DND-41 (cell line): ENCODE data around the gene ISG20.

Experiments used
- ATAC-seq: fragments of 200-7000 bp; cut with Tn5 transposase; 3 replicates; pipeline ENCODE4 v1.9.1; 2021; ENCODE audit warnings: low read depth; ENCODE audit not compliant: insufficient read depth
- DNase-seq: peaks from one replicate; pipeline ENCODE4 v3.0.0-alpha.2; 2020
- H2AFZ ChIP-seq: 2 replicates; pipeline ENCODE4 v1.6.0; 2012; ENCODE audit warnings: low read depth, low read length
- H3K27ac ChIP-seq: 2 replicates; pipeline ENCODE4 v1.5.1; 2012; ENCODE audit warnings: low read length, inconsistent platforms
- H3K27me3 ChIP-seq: fragments of 200-600 bp; sonication (generic); 2 replicates; pipeline ENCODE4 v1.6.0; 2012; ENCODE audit warnings: low read length, mild to moderate bottlenecking, inconsistent platforms; ENCODE audit not compliant: insufficient read depth, poor library complexity
- H3K36me3 ChIP-seq: 2 replicates; pipeline ENCODE4 v1.5.1; 2012; ENCODE audit warnings: low read length, inconsistent platforms; ENCODE audit not compliant: insufficient read depth
- H3K4me1 ChIP-seq: 2 replicates; pipeline ENCODE4 v1.5.1; 2012; ENCODE audit warnings: mild to moderate bottlenecking, low read length; ENCODE audit not compliant: insufficient read depth
- H3K4me2 ChIP-seq: 2 replicates; pipeline ENCODE4 v1.6.0; 2012; ENCODE audit warnings: mild to moderate bottlenecking, moderate library complexity, low read length, inconsistent platforms; ENCODE audit not compliant: insufficient read depth
- H3K4me3 ChIP-seq, 2 experiments: fragments of 200-600 bp in 1 of 2; shearing (Covaris generic) in 1 of 2; 2 replicates each; pipeline ENCODE4 v1.5.1; 2012 to 2016; ENCODE audit warnings: inconsistent platforms in 2 of 2, low read length in 2 of 2, mild to moderate bottlenecking in 2 of 2, low read depth in 1 of 2, moderate library complexity in 1 of 2
- H3K79me2 ChIP-seq: 2 replicates; pipeline ENCODE4 v1.6.0; 2012; ENCODE audit warnings: low read length, inconsistent platforms; ENCODE audit not compliant: insufficient read depth
- H3K9ac ChIP-seq: 2 replicates; pipeline ENCODE4 v1.6.0; 2012; ENCODE audit warnings: low read depth, mild to moderate bottlenecking, inconsistent platforms, low read length, moderate library complexity
- H3K9me3 ChIP-seq: 2 replicates; pipeline ENCODE4 v1.5.1; 2012; ENCODE audit warnings: low read length, moderate library complexity, mild to moderate bottlenecking, inconsistent platforms; ENCODE audit not compliant: insufficient read depth, severe bottlenecking
- H4K20me1 ChIP-seq: 2 replicates; pipeline ENCODE4 v1.6.0; 2012; ENCODE audit warnings: low read length; ENCODE audit not compliant: insufficient read depth
- EZH2 ChIP-seq: IDR thresholded peaks from 3 replicates; pipeline ENCODE4 v1.6.1; 2012; ENCODE audit warnings: borderline replicate concordance, low read depth, mild to moderate bottlenecking, moderate library complexity, low read length, inconsistent platforms; ENCODE audit not compliant: severe bottlenecking
- TF ChIP-seq, protein P1 (sequence below): IDR thresholded peaks from 2 replicates; pipeline ENCODE4 v1.5.1; 2012; ENCODE audit warnings: borderline replicate concordance, low read length, moderate library complexity, mild to moderate bottlenecking; ENCODE audit not compliant: poor library complexity, severe bottlenecking; ENCODE audit errors: extremely low read depth

The ISG20 gene

GRCh38 chr15:88651136-88651732, 12.4 kb downstream of the ISG20 start:
- Histone ChIP-seq H3K36me3 (no peaks in the 10 kb centered on the region), H3K4me2 (no peak overlapping the region), H3K4me3 (no peak overlapping the region), H4K20me1 (no peaks in the 10 kb centered on the region), H2AFZ (no peak overlapping the region), H3K27ac (no peak overlapping the region), H3K4me1 (no peaks in the 10 kb centered on the region), H3K79me2 (no peaks in the 10 kb centered on the region), H3K27me3 (no peaks in the 10 kb centered on the region), H3K9ac (no peak overlapping the region), H3K9me3 (no peaks in the 10 kb centered on the region)
- ATAC-seq (no peak), DNase-seq (no peak)
- TF ChIP-seq EZH2, result no peak
- TF ChIP-seq, protein P1, sequence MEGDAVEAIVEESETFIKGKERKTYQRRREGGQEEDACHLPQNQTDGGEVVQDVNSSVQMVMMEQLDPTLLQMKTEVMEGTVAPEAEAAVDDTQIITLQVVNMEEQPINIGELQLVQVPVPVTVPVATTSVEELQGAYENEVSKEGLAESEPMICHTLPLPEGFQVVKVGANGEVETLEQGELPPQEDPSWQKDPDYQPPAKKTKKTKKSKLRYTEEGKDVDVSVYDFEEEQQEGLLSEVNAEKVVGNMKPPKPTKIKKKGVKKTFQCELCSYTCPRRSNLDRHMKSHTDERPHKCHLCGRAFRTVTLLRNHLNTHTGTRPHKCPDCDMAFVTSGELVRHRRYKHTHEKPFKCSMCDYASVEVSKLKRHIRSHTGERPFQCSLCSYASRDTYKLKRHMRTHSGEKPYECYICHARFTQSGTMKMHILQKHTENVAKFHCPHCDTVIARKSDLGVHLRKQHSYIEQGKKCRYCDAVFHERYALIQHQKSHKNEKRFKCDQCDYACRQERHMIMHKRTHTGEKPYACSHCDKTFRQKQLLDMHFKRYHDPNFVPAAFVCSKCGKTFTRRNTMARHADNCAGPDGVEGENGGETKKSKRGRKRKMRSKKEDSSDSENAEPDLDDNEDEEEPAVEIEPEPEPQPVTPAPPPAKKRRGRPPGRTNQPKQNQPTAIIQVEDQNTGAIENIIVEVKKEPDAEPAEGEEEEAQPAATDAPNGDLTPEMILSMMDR, result no peak

DNA sequence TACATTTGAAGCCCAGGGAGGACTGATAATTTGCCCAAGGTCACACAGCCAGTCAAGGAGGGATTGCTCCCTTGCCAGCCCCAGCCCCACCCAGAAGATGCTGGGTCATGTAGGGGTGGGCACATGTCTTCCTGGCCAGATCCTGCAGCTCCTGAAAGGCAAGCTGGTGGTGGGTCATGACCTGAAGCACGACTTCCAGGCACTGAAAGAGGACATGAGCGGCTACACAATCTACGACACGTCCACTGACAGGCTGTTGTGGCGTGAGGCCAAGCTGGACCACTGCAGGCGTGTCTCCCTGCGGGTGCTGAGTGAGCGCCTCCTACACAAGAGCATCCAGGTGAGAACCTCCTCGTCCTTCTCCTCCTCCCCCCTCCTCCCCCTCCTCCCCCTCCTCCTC, 13.2 kb downstream of the ISG20 start:
- no peaks in the 10 kb centered on the region for H3K36me3 ChIP-seq
- ATAC-seq, result no peak

DNA sequence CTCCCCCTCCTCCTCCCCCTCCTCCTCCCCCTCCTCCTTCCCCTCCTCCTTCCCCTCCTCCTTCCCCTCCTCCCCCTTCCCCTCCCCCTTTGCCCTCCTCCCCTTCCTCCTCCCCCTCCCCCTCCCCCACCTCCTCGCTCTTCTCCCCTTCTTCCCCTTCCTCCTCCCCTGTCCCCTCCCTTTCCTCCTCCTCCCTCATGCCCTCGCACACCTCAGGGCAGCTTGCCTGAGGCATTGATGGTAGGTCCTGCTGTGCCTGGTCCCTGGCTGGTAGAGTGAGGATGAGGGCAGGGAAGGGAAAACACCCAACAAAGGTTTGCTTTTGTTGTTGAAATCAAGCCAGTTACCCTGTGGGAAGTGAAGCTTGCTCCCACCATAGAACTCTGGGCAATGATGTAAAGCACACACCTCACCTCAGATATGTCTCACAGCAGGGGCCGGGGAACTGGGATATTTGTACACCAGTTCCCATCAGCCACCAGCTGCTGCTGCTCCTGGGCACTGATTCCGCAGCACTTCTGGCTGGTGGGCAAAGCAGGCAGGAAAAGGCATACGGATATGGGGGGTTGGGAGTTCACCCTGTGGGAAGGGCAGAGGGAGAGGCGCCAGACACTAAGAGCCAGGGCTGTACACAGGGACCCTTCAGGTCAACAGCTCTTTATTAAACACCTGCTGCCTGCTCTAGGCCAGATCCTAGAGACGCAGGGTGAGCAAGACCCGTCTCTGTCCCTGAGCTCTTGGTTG, 13.8 kb downstream of the ISG20 start:
- Histone ChIP-seq H3K27me3 (no peaks in the 10 kb centered on the region), H3K4me2 (no peak overlapping the region), H3K9me3 (no peaks in the 10 kb centered on the region), H3K9ac (no peak overlapping the region), H3K36me3 (no peaks in the 10 kb centered on the region), H3K79me2 (no peaks in the 10 kb centered on the region), H3K27ac (no peak overlapping the region), H2AFZ (no peak overlapping the region), H4K20me1 (no peaks in the 10 kb centered on the region), H3K4me1 (no peaks in the 10 kb centered on the region), H3K4me3 (no peak overlapping the region)
- DNase-seq, result no peak
- TF ChIP-seq EZH2, result no peak
- TF ChIP-seq, protein P1, result no peak
- ATAC-seq, result no peak

More for the DNA sequence above, 13.2 kb downstream of the ISG20 start:
- H3K79me2 ChIP-seq, result no peaks in the 10 kb centered on the region
- DNase-seq, result no peak
- no peaks in the 10 kb centered on the region for H3K9me3 ChIP-seq
- H4K20me1 ChIP-seq, result no peaks in the 10 kb centered on the region
- H3K4me1 ChIP-seq, result no peaks in the 10 kb centered on the region
- no peaks in the 10 kb centered on the region for H3K27me3 ChIP-seq
- TF ChIP-seq, protein P1, result no peak
- TF ChIP-seq EZH2, result no peak
- no peak overlapping the region for H3K4me2 ChIP-seq
- no peak overlapping the region for H2AFZ ChIP-seq
- H3K9ac ChIP-seq, result no peak overlapping the region
- no peak overlapping the region for H3K27ac ChIP-seq
- no peak overlapping the region for H3K4me3 ChIP-seq
